ENCODE measurements around the gene STK36.

STK36 gene

GRCh38 chr2:218703341-218703740 lies 31.5 kb downstream of the STK36 start:
- Histone ChIP-seq H3K27me3 (ENCODE audit: control insufficient read depth, insufficient read depth, low read length) (no peaks in the 10 kb centered on the region), H3K4me1 (ENCODE audit: control insufficient read depth, insufficient read depth, low read length) (no peaks in the 10 kb centered on the region), H3K9me3 (ENCODE audit: control insufficient read depth, insufficient read depth, low read depth, low read length) (no peaks in the 10 kb centered on the region)

GRCh38 chr2:218708086-218708485 lies 36.2 kb downstream of the STK36 start:
- no peak overlapping the region for H3K27ac ChIP-seq (ENCODE audit: low read depth, low read length)
- H3K9me3 ChIP-seq (ENCODE audit: control insufficient read depth, insufficient read depth, low read depth, low read length), result no peaks in the 10 kb centered on the region
- H3K36me3 ChIP-seq (ENCODE audit: control insufficient read depth, insufficient read depth, low read length), result no peaks in the 10 kb centered on the region
- H3K4me3 ChIP-seq (ENCODE audit: low read depth, low read length), result no peak overlapping the region
- peaks cover 11% of the 10 kb centered on the region; the same call in 1 of the 2 replicates for H3K4me1 ChIP-seq (ENCODE audit: control insufficient read depth, insufficient read depth, low read length)
- H3K9ac ChIP-seq (ENCODE audit: low read length), result no peak overlapping the region
- no peaks in the 10 kb centered on the region for H3K27me3 ChIP-seq (ENCODE audit: control insufficient read depth, insufficient read depth, low read length)

More at GRCh38 chr2:218703341-218703740, 31.5 kb downstream of the STK36 start:
- no peak overlapping the region for H3K9ac ChIP-seq (ENCODE audit: low read length)
- no peak overlapping the region for H3K27ac ChIP-seq (ENCODE audit: low read depth, low read length)
- H3K36me3 ChIP-seq (ENCODE audit: control insufficient read depth, insufficient read depth, low read length), result peaks cover 23% of the 10 kb centered on the region
- no peak overlapping the region for H3K4me3 ChIP-seq (ENCODE audit: low read depth, low read length)

GRCh38 chr2:218709908-218710307 lies 38.0 kb downstream of the STK36 start:
- Histone ChIP-seq H3K9me3 (ENCODE audit: control insufficient read depth, insufficient read depth, low read depth, low read length) (no peaks in the 10 kb centered on the region), H3K36me3 (ENCODE audit: control insufficient read depth, insufficient read depth, low read length) (peaks cover 7% of the 10 kb centered on the region; the same call in 1 of the 2 replicates), H3K27ac (ENCODE audit: low read depth, low read length) (peak overlapping the region; percentile 25; the same call in 1 of the 2 replicates), H3K4me3 (ENCODE audit: low read depth, low read length) (0 out of 2 replicates have a peak overlapping the region, but pooled peaks have one; percentile 95), H3K4me1 (ENCODE audit: control insufficient read depth, insufficient read depth, low read length) (peaks cover 12% of the 10 kb centered on the region; the same call in 1 of the 2 replicates), H3K9ac (ENCODE audit: low read length) (no peak overlapping the region), H3K27me3 (ENCODE audit: control insufficient read depth, insufficient read depth, low read length) (no peaks in the 10 kb centered on the region)

- Histone ChIP-seq H3K4me1 (ENCODE audit: control insufficient read depth, insufficient read depth, low read length) (peaks cover 12% of the 10 kb centered on the region; the same call in 1 of the 2 replicates), H3K4me3 (ENCODE audit: low read depth, low read length) (peak overlapping the region; percentile 95), H3K27me3 (ENCODE audit: control insufficient read depth, insufficient read depth, low read length) (no peaks in the 10 kb centered on the region), H3K9me3 (ENCODE audit: control insufficient read depth, insufficient read depth, low read depth, low read length) (no peaks in the 10 kb centered on the region), H3K27ac (ENCODE audit: low read depth, low read length) (peak overlapping the region; percentile 25; the same call in 1 of the 2 replicates), H3K36me3 (ENCODE audit: control insufficient read depth, insufficient read depth, low read length) (peaks cover 10% of the 10 kb centered on the region), H3K9ac (ENCODE audit: low read length) (no peak overlapping the region)
These were observed 38.4 kb downstream of the STK36 start for GRCh38 chr2:218710334-218710686.

- Histone ChIP-seq H3K27me3 (ENCODE audit: control insufficient read depth, insufficient read depth, low read length) (no peaks in the 10 kb centered on the region), H3K9me3 (ENCODE audit: control insufficient read depth, insufficient read depth, low read depth, low read length) (no peaks in the 10 kb centered on the region), H3K27ac (ENCODE audit: low read depth, low read length) (peak within 1 kb of the TSS; percentile 75), H3K4me3 (ENCODE audit: low read depth, low read length) (peak within 1 kb of the TSS; percentile 95), H3K36me3 (ENCODE audit: control insufficient read depth, insufficient read depth, low read length) (peaks cover 16% of the 10 kb centered on the region), H3K4me1 (ENCODE audit: control insufficient read depth, insufficient read depth, low read length) (peaks cover 12% of the 10 kb centered on the region; the same call in 1 of the 2 replicates), H3K9ac (ENCODE audit: low read length) (peak within 1 kb of the TSS; percentile 94)
These were observed 39.0 kb downstream of the STK36 start, which contains the start of gene TTLL4 for GRCh38 chr2:218710687-218711549. TSS of gene TTLL4 (plus strand) at chr2:218710835. CDS start at chr2:218737677, 26,842 bp downstream.

- no peaks in the 10 kb centered on the region for H3K9me3 ChIP-seq (ENCODE audit: control insufficient read depth, insufficient read depth, low read depth, low read length)
- H3K36me3 ChIP-seq (ENCODE audit: control insufficient read depth, insufficient read depth, low read length), result peaks cover 20% of the 10 kb centered on the region
- peak overlapping the region; percentile 75; the same call in 1 of the 2 replicates for H3K27ac ChIP-seq (ENCODE audit: low read depth, low read length)
- no peaks in the 10 kb centered on the region for H3K27me3 ChIP-seq (ENCODE audit: control insufficient read depth, insufficient read depth, low read length)
- peaks cover 12% of the 10 kb centered on the region; the same call in 1 of the 2 replicates for H3K4me1 ChIP-seq (ENCODE audit: control insufficient read depth, insufficient read depth, low read length)
- H3K4me3 ChIP-seq (ENCODE audit: low read depth, low read length), result peak overlapping the region; percentile 95
- peak overlapping the region; percentile 94 for H3K9ac ChIP-seq (ENCODE audit: low read length)
These were observed 39.7 kb downstream of the STK36 start for GRCh38 chr2:218711550-218711929.

GRCh38 chr2:218713922-218714321 lies 42.0 kb downstream of the STK36 start:
- no peaks in the 10 kb centered on the region for H3K27me3 ChIP-seq (ENCODE audit: control insufficient read depth, insufficient read depth, low read length)
- peaks cover 15% of the 10 kb centered on the region; the same call in 1 of the 2 replicates for H3K4me1 ChIP-seq (ENCODE audit: control insufficient read depth, insufficient read depth, low read length)
- H3K36me3 ChIP-seq (ENCODE audit: control insufficient read depth, insufficient read depth, low read length), result peaks cover 29% of the 10 kb centered on the region

GRCh38 chr2:218716070-218716469 lies 44.2 kb downstream of the STK36 start:
- Histone ChIP-seq H3K36me3 (ENCODE audit: control insufficient read depth, insufficient read depth, low read length) (peaks cover 35% of the 10 kb centered on the region), H3K27ac (ENCODE audit: low read depth, low read length) (no peak overlapping the region), H3K4me1 (ENCODE audit: control insufficient read depth, insufficient read depth, low read length) (peaks cover 27% of the 10 kb centered on the region), H3K9me3 (ENCODE audit: control insufficient read depth, insufficient read depth, low read depth, low read length) (no peaks in the 10 kb centered on the region), H3K4me3 (ENCODE audit: low read depth, low read length) (no peak overlapping the region), H3K9ac (ENCODE audit: low read length) (no peak overlapping the region), H3K27me3 (ENCODE audit: control insufficient read depth, insufficient read depth, low read length) (no peaks in the 10 kb centered on the region)

More at GRCh38 chr2:218713922-218714321, 42.0 kb downstream of the STK36 start:
- H3K9me3 ChIP-seq (ENCODE audit: control insufficient read depth, insufficient read depth, low read depth, low read length), result no peaks in the 10 kb centered on the region
- H3K9ac ChIP-seq (ENCODE audit: low read length), result no peak overlapping the region
- no peak overlapping the region for H3K4me3 ChIP-seq (ENCODE audit: low read depth, low read length)
- no peak overlapping the region for H3K27ac ChIP-seq (ENCODE audit: low read depth, low read length)

- H3K9ac ChIP-seq (ENCODE audit: low read length), result no peak overlapping the region
- no peaks in the 10 kb centered on the region for H3K9me3 ChIP-seq (ENCODE audit: control insufficient read depth, insufficient read depth, low read depth, low read length)
- no peak overlapping the region for H3K4me3 ChIP-seq (ENCODE audit: low read depth, low read length)
- H3K36me3 ChIP-seq (ENCODE audit: control insufficient read depth, insufficient read depth, low read length), result peaks cover 35% of the 10 kb centered on the region
- H3K27ac ChIP-seq (ENCODE audit: low read depth, low read length), result no peak overlapping the region
- H3K27me3 ChIP-seq (ENCODE audit: control insufficient read depth, insufficient read depth, low read length), result no peaks in the 10 kb centered on the region
- H3K4me1 ChIP-seq (ENCODE audit: control insufficient read depth, insufficient read depth, low read length), result peaks cover 32% of the 10 kb centered on the region
These were observed 45.4 kb downstream of the STK36 start for GRCh38 chr2:218717262-218717661.

GRCh38 chr2:218718058-218718457 lies 46.2 kb downstream of the STK36 start:
- Histone ChIP-seq H3K9ac (ENCODE audit: low read length) (no peak overlapping the region), H3K4me3 (ENCODE audit: low read depth, low read length) (no peak overlapping the region), H3K4me1 (ENCODE audit: control insufficient read depth, insufficient read depth, low read length) (peaks cover 33% of the 10 kb centered on the region), H3K9me3 (ENCODE audit: control insufficient read depth, insufficient read depth, low read depth, low read length) (no peaks in the 10 kb centered on the region), H3K27ac (ENCODE audit: low read depth, low read length) (no peak overlapping the region), H3K27me3 (ENCODE audit: control insufficient read depth, insufficient read depth, low read length) (no peaks in the 10 kb centered on the region), H3K36me3 (ENCODE audit: control insufficient read depth, insufficient read depth, low read length) (peaks cover 35% of the 10 kb centered on the region)

- Histone ChIP-seq H3K36me3 (ENCODE audit: control insufficient read depth, insufficient read depth, low read length) (peaks cover 28% of the 10 kb centered on the region), H3K4me3 (ENCODE audit: low read depth, low read length) (no peak overlapping the region), H3K27ac (ENCODE audit: low read depth, low read length) (no peak overlapping the region), H3K27me3 (ENCODE audit: control insufficient read depth, insufficient read depth, low read length) (no peaks in the 10 kb centered on the region), H3K4me1 (ENCODE audit: control insufficient read depth, insufficient read depth, low read length) (peaks cover 37% of the 10 kb centered on the region), H3K9ac (ENCODE audit: low read length) (no peak overlapping the region), H3K9me3 (ENCODE audit: control insufficient read depth, insufficient read depth, low read depth, low read length) (no peaks in the 10 kb centered on the region)
These were observed 47.6 kb downstream of the STK36 start for GRCh38 chr2:218719457-218719856.

All from HUES6 (cell line).